Superior temporal gyrus (tissue), 1 donor: ENCODE data around the gene VPS45.
"Not testable (repeated sequence)": the region's sequence is repeated elsewhere in the genome, so short reads cannot be mapped to it uniquely, and the experiment has no call there.

Experiments
- DNase-seq: peaks from one replicate; pipeline ENCODE4 v3.0.0-alpha.2; 2016; ENCODE audit errors: extremely low spot score

The VPS45 gene

GRCh38 chr1:150160964-150161621, 93.5 kb downstream of the VPS45 start:
- DNase-seq = no peak

- DNase-seq = no peak
Measured at GRCh38 chr1:150161747-150162581, 94.4 kb downstream of the VPS45 start.

GRCh38 chr1:150162582-150162861, 94.9 kb downstream of the VPS45 start:
- no peak for DNase-seq

GRCh38 chr1:150162862-150163706, 95.5 kb downstream of the VPS45 start:
- peak; percentile 78 for DNase-seq

- no peak for DNase-seq
Measured at GRCh38 chr1:150164224-150164623, 96.6 kb downstream of the VPS45 start.

- DNase-seq = no peak
Measured at GRCh38 chr1:150164779-150165178, 97.2 kb downstream of the VPS45 start.

- DNase-seq = no peak
Measured at GRCh38 chr1:150165622-150166612, 98.3 kb downstream of the VPS45 start.

GRCh38 chr1:150168960-150169601, 101.5 kb downstream of the VPS45 start:
- DNase-seq = peak; percentile 60

GRCh38 chr1:150171801-150172200, 104.2 kb downstream of the VPS45 start:
- no peak for DNase-seq

GRCh38 chr1:150173141-150173585, 105.6 kb downstream of the VPS45 start:
- DNase-seq = no peak

- peak; percentile 16 for DNase-seq
Measured at GRCh38 chr1:150176593-150176992, 109.0 kb downstream of the VPS45 start.

- no peak for DNase-seq
Measured at GRCh38 chr1:150178548-150178947, 111.0 kb downstream of the VPS45 start.

- DNase-seq = no peak
Measured at GRCh38 chr1:150179867-150180266, 112.3 kb downstream of the VPS45 start.

- DNase-seq = no peak
Measured at GRCh38 chr1:150180474-150180873, 112.9 kb downstream of the VPS45 start.

GRCh38 chr1:150182247-150182646, 114.7 kb downstream of the VPS45 start:
- DNase-seq = peak; percentile 83

- DNase-seq = no peak
Measured at GRCh38 chr1:150183061-150183460, 115.5 kb downstream of the VPS45 start.

- DNase-seq = no peak
Measured at GRCh38 chr1:150185481-150185880, 117.9 kb downstream of the VPS45 start.

- DNase-seq = not testable (repeated sequence)
Measured at GRCh38 chr1:150186438-150186788, 118.8 kb downstream of the VPS45 start.

GRCh38 chr1:150186789-150187559, 119.4 kb downstream of the VPS45 start:
- DNase-seq = peak; percentile 79

GRCh38 chr1:150187560-150187931, 120.0 kb downstream of the VPS45 start:
- DNase-seq = no peak
